ENCODE results near the gene GSDME.

GSDME gene

GRCh38 chr7:24728503-24729364, 28.5 kb downstream of the GSDME start:
- H3K4me1 ChIP-seq: no peaks in the 10 kb centered on the region
- H3K27me3 ChIP-seq (ENCODE audit: low read depth): no peaks in the 10 kb centered on the region
- no peaks in the 10 kb centered on the region for H3K9me3 ChIP-seq
- no peaks in the 10 kb centered on the region for H3K36me3 ChIP-seq (replicated peaks)
- in situ Hi-C loops (cut with MboI; ENCODE audit: low sequenced_read_pairs): no loop called here
- DNase-seq (ENCODE audit: low spot score in 2 of 2): no peak
- no peak overlapping the region for H3K4me3 ChIP-seq

GRCh38 chr7:24728121-24728500, 29.2 kb downstream of the GSDME start:
- no peak overlapping the region for H3K4me3 ChIP-seq
- H3K4me1 ChIP-seq: no peaks in the 10 kb centered on the region
- no peaks in the 10 kb centered on the region for H3K27me3 ChIP-seq (ENCODE audit: low read depth)
- DNase-seq (ENCODE audit: low spot score in 2 of 2): no peak
- in situ Hi-C loops (cut with MboI; ENCODE audit: low sequenced_read_pairs): no loop called here
- no peaks in the 10 kb centered on the region for H3K36me3 ChIP-seq (replicated peaks)
- H3K9me3 ChIP-seq: no peaks in the 10 kb centered on the region

GRCh38 chr7:24727154-24728120, 29.8 kb downstream of the GSDME start:
- Histone ChIP-seq H3K4me1 (no peaks in the 10 kb centered on the region), H3K36me3 (replicated peaks) (no peaks in the 10 kb centered on the region), H3K9me3 (no peaks in the 10 kb centered on the region), H3K4me3 (no peak overlapping the region), H3K27me3 (ENCODE audit: low read depth) (no peaks in the 10 kb centered on the region)
- in situ Hi-C loops (cut with MboI; ENCODE audit: low sequenced_read_pairs): no loop called here
- DNase-seq (ENCODE audit: low spot score in 2 of 2): no peak

GRCh38 chr7:24725554-24726241, 31.6 kb downstream of the GSDME start:
- DNase-seq (ENCODE audit: low spot score in 2 of 2): no peak
- Histone ChIP-seq H3K9me3 (no peaks in the 10 kb centered on the region), H3K4me1 (no peaks in the 10 kb centered on the region), H3K4me3 (no peak overlapping the region), H3K27me3 (ENCODE audit: low read depth) (no peaks in the 10 kb centered on the region), H3K36me3 (replicated peaks) (no peaks in the 10 kb centered on the region)
- in situ Hi-C loops (cut with MboI; ENCODE audit: low sequenced_read_pairs): no loop called here

GRCh38 chr7:24724451-24725190, 32.6 kb downstream of the GSDME start:
- no peaks in the 10 kb centered on the region for H3K4me1 ChIP-seq
- H3K27me3 ChIP-seq (ENCODE audit: low read depth): no peaks in the 10 kb centered on the region
- in situ Hi-C loops (cut with MboI; ENCODE audit: low sequenced_read_pairs): no loop called here
- H3K9me3 ChIP-seq: no peaks in the 10 kb centered on the region
- no peak overlapping the region for H3K4me3 ChIP-seq
- H3K36me3 ChIP-seq (replicated peaks): no peaks in the 10 kb centered on the region
- no peak for DNase-seq (ENCODE audit: low spot score in 2 of 2)

- in situ Hi-C loops (cut with MboI; ENCODE audit: low sequenced_read_pairs): no loop called here
- no peak for DNase-seq (ENCODE audit: low spot score in 2 of 2)
- Histone ChIP-seq H3K9me3 (no peaks in the 10 kb centered on the region), H3K4me3 (no peak overlapping the region), H3K36me3 (replicated peaks) (no peaks in the 10 kb centered on the region), H3K4me1 (no peaks in the 10 kb centered on the region), H3K27me3 (ENCODE audit: low read depth) (no peaks in the 10 kb centered on the region)
Measured at GRCh38 chr7:24723178-24723530, 34.1 kb downstream of the GSDME start.

- in situ Hi-C loops (cut with MboI; ENCODE audit: low sequenced_read_pairs): no loop called here
- H3K27me3 ChIP-seq (ENCODE audit: low read depth): no peaks in the 10 kb centered on the region
- H3K9me3 ChIP-seq: no peaks in the 10 kb centered on the region
- no peaks in the 10 kb centered on the region for H3K36me3 ChIP-seq (replicated peaks)
- no peaks in the 10 kb centered on the region for H3K4me1 ChIP-seq
- DNase-seq (ENCODE audit: low spot score in 2 of 2): peak; percentile 10 to 49
- H3K4me3 ChIP-seq: no peak overlapping the region
Measured at GRCh38 chr7:24722386-24723177, 34.7 kb downstream of the GSDME start.

- no peaks in the 10 kb centered on the region for H3K27me3 ChIP-seq (ENCODE audit: low read depth)
- H3K4me3 ChIP-seq: no peak overlapping the region
- H3K9me3 ChIP-seq: no peaks in the 10 kb centered on the region
- in situ Hi-C loops (cut with MboI; ENCODE audit: low sequenced_read_pairs): no loop called here
- DNase-seq (ENCODE audit: low spot score in 2 of 2): no peak
- no peaks in the 10 kb centered on the region for H3K4me1 ChIP-seq
- no peaks in the 10 kb centered on the region for H3K36me3 ChIP-seq (replicated peaks)
Measured at GRCh38 chr7:24721481-24722001, 35.7 kb downstream of the GSDME start.

GRCh38 chr7:24720283-24720682, 37.0 kb downstream of the GSDME start:
- no peaks in the 10 kb centered on the region for H3K27me3 ChIP-seq (ENCODE audit: low read depth)
- no peaks in the 10 kb centered on the region for H3K36me3 ChIP-seq (replicated peaks)
- H3K4me1 ChIP-seq: no peaks in the 10 kb centered on the region
- no peak overlapping the region for H3K4me3 ChIP-seq
- DNase-seq (ENCODE audit: low spot score in 2 of 2): no peak
- no peaks in the 10 kb centered on the region for H3K9me3 ChIP-seq
- in situ Hi-C loops (cut with MboI; ENCODE audit: low sequenced_read_pairs): no loop called here

GRCh38 chr7:24718977-24719491, 38.2 kb downstream of the GSDME start:
- no peaks in the 10 kb centered on the region for H3K4me1 ChIP-seq
- in situ Hi-C loops (cut with MboI; ENCODE audit: low sequenced_read_pairs): no loop called here
- no peaks in the 10 kb centered on the region for H3K36me3 ChIP-seq (replicated peaks)
- no peaks in the 10 kb centered on the region for H3K9me3 ChIP-seq
- no peaks in the 10 kb centered on the region for H3K27me3 ChIP-seq (ENCODE audit: low read depth)
- DNase-seq (ENCODE audit: low spot score in 2 of 2): no peak
- no peak overlapping the region for H3K4me3 ChIP-seq

- Histone ChIP-seq H3K36me3 (replicated peaks) (no peaks in the 10 kb centered on the region), H3K4me3 (no peak overlapping the region), H3K4me1 (no peaks in the 10 kb centered on the region)
Measured at GRCh38 chr7:24718431-24718831, 38.8 kb downstream of the GSDME start.

GRCh38 chr7:24717694-24718320, 39.5 kb downstream of the GSDME start:
- Histone ChIP-seq H3K4me3 (no peak overlapping the region), H3K4me1 (no peaks in the 10 kb centered on the region), H3K36me3 (replicated peaks) (no peaks in the 10 kb centered on the region), H3K9me3 (no peaks in the 10 kb centered on the region), H3K27me3 (ENCODE audit: low read depth) (no peaks in the 10 kb centered on the region)
- in situ Hi-C loops (cut with MboI; ENCODE audit: low sequenced_read_pairs): no loop called here
- no peak for DNase-seq (ENCODE audit: low spot score in 2 of 2)

More at GRCh38 chr7:24718431-24718831, 38.8 kb downstream of the GSDME start:
- no peaks in the 10 kb centered on the region for H3K9me3 ChIP-seq
- H3K27me3 ChIP-seq (ENCODE audit: low read depth): no peaks in the 10 kb centered on the region
- DNase-seq (ENCODE audit: low spot score in 2 of 2): no peak
- in situ Hi-C loops (cut with MboI; ENCODE audit: low sequenced_read_pairs): no loop called here
